Uterus (tissue), 2 donors: Measurements from ENCODE around the gene SCN3A.

Source experiments
- CTCF ChIP-seq, 4 experiments: fragments of 200-600 bp in 2 of 4; fragments of 450-650 bp in 2 of 4; sonication (generic) in 2 of 4; IDR thresholded peaks; one replicate each; pipeline ENCODE4 v1.5.1; 2016 to 2019; ENCODE audit warnings: antibody characterized with exemption in 4 of 4, mild to moderate bottlenecking in 2 of 4, moderate library complexity in 1 of 4
- POLR2A ChIP-seq, 2 donors: fragments of 450-650 bp; IDR thresholded peaks; one replicate each; pipeline ENCODE4 v1.6.1; 2016; ENCODE audit warnings: antibody characterized with exemption in 2 of 2, mild to moderate bottlenecking in 1 of 2, moderate library complexity in 1 of 2

- no peak for TF ChIP-seq CTCF (IDR thresholded peaks at IDR 0.05)
- TF ChIP-seq POLR2A (IDR thresholded peaks at IDR 0.05): no peak
Measured at GRCh38 chr2:165074884-165075283, 129.0 kb downstream of the SCN3A start.
